HUES48 (cell line): Measurements from ENCODE around the gene LINGO1.

ENCODE experiments used
- H3K27ac ChIP-seq: one replicate; pipeline ENCODE4 v1.7.0; 2013; ENCODE audit warnings: low read depth, low read length, inconsistent platforms
- H3K27me3 ChIP-seq: 2 replicates; pipeline ENCODE4 v1.6.1; 2013; ENCODE audit warnings: mild to moderate bottlenecking, low read length; ENCODE audit not compliant: control insufficient read depth, insufficient read depth
- H3K36me3 ChIP-seq: 2 replicates; pipeline ENCODE4 v1.6.1; 2013; ENCODE audit warnings: low read length; ENCODE audit not compliant: control insufficient read depth, insufficient read depth
- H3K4me1 ChIP-seq: 2 replicates; pipeline ENCODE4 v1.6.1; 2013; ENCODE audit warnings: mild to moderate bottlenecking, low read length; ENCODE audit not compliant: control insufficient read depth, insufficient read depth
- H3K4me3 ChIP-seq: 2 replicates; pipeline ENCODE4 v1.5.1; 2013; ENCODE audit warnings: mild to moderate bottlenecking, low read depth, low read length
- H3K9ac ChIP-seq: 2 replicates; pipeline ENCODE4 v1.6.1; 2013; ENCODE audit warnings: mild to moderate bottlenecking, low read depth, low read length, moderate library complexity
- H3K9me3 ChIP-seq: 2 replicates; pipeline ENCODE4 v1.6.1; 2013; ENCODE audit warnings: low read length; ENCODE audit not compliant: control insufficient read depth, insufficient read depth

The LINGO1 gene

GRCh38 chr15:77667338-77668234 is 34.9 kb upstream of the LINGO1 start:
- H3K27ac ChIP-seq, result no peak overlapping the region
- H3K9me3 ChIP-seq, result no peaks in the 10 kb centered on the region
- H3K27me3 ChIP-seq, result no peaks in the 10 kb centered on the region
- peaks cover 12% of the 10 kb centered on the region for H3K4me1 ChIP-seq
- no peak overlapping the region for H3K4me3 ChIP-seq
- no peak overlapping the region for H3K9ac ChIP-seq
- H3K36me3 ChIP-seq, result no peaks in the 10 kb centered on the region

- Histone ChIP-seq H3K36me3 (no peaks in the 10 kb centered on the region), H3K27me3 (no peaks in the 10 kb centered on the region), H3K27ac (no peak overlapping the region), H3K4me3 (no peak overlapping the region), H3K9me3 (no peaks in the 10 kb centered on the region), H3K9ac (no peak overlapping the region), H3K4me1 (peaks cover 12% of the 10 kb centered on the region)
Observed at GRCh38 chr15:77666296-77666660, 33.6 kb upstream of the LINGO1 start.

DNA sequence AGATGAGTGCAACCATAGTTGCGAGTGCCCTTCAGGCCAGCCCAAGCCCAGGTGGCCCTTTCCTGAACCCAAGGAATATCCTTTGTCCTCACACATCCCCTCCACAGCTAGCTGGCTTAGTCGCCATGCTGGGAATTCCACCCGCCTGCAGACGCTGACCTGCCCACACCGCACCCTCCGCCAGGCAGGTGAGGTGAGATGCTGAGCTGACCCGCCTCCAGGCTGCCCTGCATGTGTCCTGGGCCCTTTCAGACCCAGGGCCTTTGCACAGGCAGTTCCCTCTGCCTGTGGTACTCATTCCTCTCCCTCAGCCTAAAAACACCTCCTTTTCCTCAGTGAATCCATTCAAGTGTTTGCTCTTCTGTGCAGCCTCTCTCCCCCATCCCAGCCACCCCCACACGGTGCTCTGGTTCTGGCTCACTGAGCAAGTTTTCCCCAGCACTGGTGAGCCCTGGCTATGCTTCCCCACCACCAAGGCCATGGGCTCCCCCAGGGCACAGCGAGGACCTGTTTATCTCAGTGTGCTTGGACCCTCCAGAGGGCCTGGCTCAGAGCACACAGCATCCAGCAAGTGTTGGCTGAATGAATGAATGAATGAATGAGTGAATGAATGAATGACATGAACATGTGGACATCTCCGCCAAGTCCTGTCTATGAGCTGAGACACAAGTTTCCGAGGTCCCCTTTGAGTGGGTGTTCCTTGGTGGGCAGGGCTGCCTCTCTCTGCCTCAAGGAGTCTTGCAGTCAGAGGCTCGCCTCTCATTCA is 33.0 kb upstream of the LINGO1 start:
- Histone ChIP-seq H3K36me3 (no peaks in the 10 kb centered on the region), H3K4me1 (peaks cover 12% of the 10 kb centered on the region), H3K27ac (no peak overlapping the region), H3K9me3 (no peaks in the 10 kb centered on the region), H3K27me3 (no peaks in the 10 kb centered on the region), H3K9ac (no peak overlapping the region), H3K4me3 (no peak overlapping the region)

DNA sequence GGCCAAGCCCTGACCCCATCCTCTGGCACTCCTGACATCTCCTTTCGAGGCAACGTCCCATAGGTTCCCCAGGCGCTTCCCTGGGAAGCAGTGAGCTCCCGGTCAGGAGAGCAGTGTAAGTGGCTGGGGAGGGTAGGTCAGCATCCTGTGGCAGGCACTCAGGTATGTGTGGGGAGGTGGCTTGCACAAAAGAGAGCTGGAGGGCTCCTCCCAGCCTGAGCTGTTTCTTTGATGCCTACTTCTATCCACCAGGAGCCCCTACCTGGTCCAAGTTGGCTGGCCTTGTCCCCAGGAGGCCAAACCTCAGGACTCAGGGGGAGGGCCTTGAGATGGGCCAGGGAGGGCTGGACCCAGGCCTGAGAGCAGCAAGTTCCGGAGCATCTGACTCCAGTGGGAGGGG is 31.7 kb upstream of the LINGO1 start:
- no peaks in the 10 kb centered on the region for H3K36me3 ChIP-seq
- no peak overlapping the region for H3K4me3 ChIP-seq
- H3K4me1 ChIP-seq, result peaks cover 14% of the 10 kb centered on the region
- H3K9ac ChIP-seq, result no peak overlapping the region
- no peaks in the 10 kb centered on the region for H3K9me3 ChIP-seq
- no peak overlapping the region for H3K27ac ChIP-seq
- H3K27me3 ChIP-seq, result no peaks in the 10 kb centered on the region

GRCh38 chr15:77663256-77663655 is 30.5 kb upstream of the LINGO1 start:
- no peaks in the 10 kb centered on the region for H3K27me3 ChIP-seq
- H3K9me3 ChIP-seq, result no peaks in the 10 kb centered on the region
- no peaks in the 10 kb centered on the region for H3K36me3 ChIP-seq
- no peak overlapping the region for H3K27ac ChIP-seq
- no peak overlapping the region for H3K9ac ChIP-seq
- H3K4me3 ChIP-seq, result no peak overlapping the region
- H3K4me1 ChIP-seq, result peaks cover 14% of the 10 kb centered on the region

GRCh38 chr15:77659350-77660321 is 26.9 kb upstream of the LINGO1 start:
- Histone ChIP-seq H3K4me1 (peaks cover 14% of the 10 kb centered on the region), H3K9me3 (no peaks in the 10 kb centered on the region), H3K27ac (no peak overlapping the region), H3K9ac (no peak overlapping the region), H3K36me3 (no peaks in the 10 kb centered on the region), H3K4me3 (no peak overlapping the region), H3K27me3 (no peaks in the 10 kb centered on the region)

DNA sequence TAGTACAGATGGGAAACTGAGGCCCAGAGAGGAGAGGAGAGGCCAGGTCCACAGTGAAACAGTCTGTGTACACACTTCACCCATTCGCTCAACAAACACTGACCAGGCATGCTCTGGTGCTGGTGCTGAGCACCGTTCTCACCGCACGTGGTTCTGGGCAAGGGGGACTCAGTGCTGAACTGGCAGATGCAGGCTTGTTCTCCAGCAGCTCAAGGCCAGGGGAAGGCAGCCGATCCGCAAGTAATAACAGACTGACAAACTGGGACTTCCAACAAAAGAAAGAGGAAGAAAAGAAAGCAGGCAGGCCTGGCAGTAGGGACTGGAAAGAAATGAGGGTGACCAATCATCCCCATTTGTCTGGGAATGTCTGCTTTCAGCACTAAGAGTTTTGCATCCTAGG is 25.6 kb upstream of the LINGO1 start:
- H3K9ac ChIP-seq, result no peak overlapping the region
- H3K4me1 ChIP-seq, result peaks cover 3% of the 10 kb centered on the region; the same call in 1 of the 2 replicates
- H3K27me3 ChIP-seq, result no peaks in the 10 kb centered on the region
- no peaks in the 10 kb centered on the region for H3K36me3 ChIP-seq
- no peaks in the 10 kb centered on the region for H3K9me3 ChIP-seq
- no peak overlapping the region for H3K27ac ChIP-seq
- no peak overlapping the region for H3K4me3 ChIP-seq

DNA sequence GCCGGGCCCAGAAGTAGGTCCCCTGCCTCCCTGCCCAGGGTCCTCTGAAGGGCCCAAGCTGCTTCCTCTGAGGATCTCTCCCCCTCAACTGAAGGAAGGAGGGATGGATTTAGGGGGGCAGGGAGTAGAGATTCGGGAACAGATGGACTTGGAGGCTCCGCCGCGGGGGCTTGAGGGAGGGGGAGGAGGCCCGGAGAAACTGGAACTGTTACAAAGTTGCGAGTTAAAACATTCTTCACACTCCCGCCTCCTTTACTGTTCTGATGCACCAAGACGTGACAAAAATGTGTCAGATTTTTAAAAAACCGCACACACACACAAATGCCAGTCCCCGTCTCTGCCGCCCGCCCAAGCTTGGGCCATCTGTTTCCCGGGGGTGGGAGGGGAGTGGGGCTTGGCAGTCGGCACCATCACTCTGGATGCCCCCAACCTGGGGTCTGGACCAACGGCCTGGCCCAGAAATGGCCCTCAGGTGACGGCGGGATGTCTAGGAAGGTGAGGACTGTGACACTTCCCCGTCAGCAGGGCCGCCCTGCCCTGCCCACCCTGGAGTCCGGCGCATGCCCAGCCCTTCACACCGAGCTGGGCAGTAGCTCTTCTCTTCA is 25.0 kb upstream of the LINGO1 start:
- Histone ChIP-seq H3K36me3 (no peaks in the 10 kb centered on the region), H3K9me3 (no peaks in the 10 kb centered on the region), H3K27me3 (no peaks in the 10 kb centered on the region), H3K4me3 (no peak overlapping the region), H3K4me1 (0 out of 2 replicates have a peak, but pooled peaks cover 2% of the 10 kb centered on the region), H3K27ac (no peak overlapping the region), H3K9ac (no peak overlapping the region)

- H3K9me3 ChIP-seq, result no peaks in the 10 kb centered on the region
- H3K4me3 ChIP-seq, result no peak overlapping the region
- no peaks in the 10 kb centered on the region for H3K27me3 ChIP-seq
- H3K27ac ChIP-seq, result no peak overlapping the region
- no peak overlapping the region for H3K9ac ChIP-seq
- H3K4me1 ChIP-seq, result 0 out of 2 replicates have a peak, but pooled peaks cover 2% of the 10 kb centered on the region
- H3K36me3 ChIP-seq, result no peaks in the 10 kb centered on the region
Observed at GRCh38 chr15:77656294-77656693, 23.6 kb upstream of the LINGO1 start.

GRCh38 chr15:77654975-77655374 is 22.3 kb upstream of the LINGO1 start:
- Histone ChIP-seq H3K4me1 (peaks cover 5% of the 10 kb centered on the region; the same call in 1 of the 2 replicates), H3K27ac (no peak overlapping the region), H3K4me3 (no peak overlapping the region), H3K9me3 (no peaks in the 10 kb centered on the region), H3K36me3 (no peaks in the 10 kb centered on the region), H3K27me3 (no peaks in the 10 kb centered on the region), H3K9ac (no peak overlapping the region)
